Stimulated activated CD4-positive, alpha-beta T cell treated with anti-CD3 and anti-CD28 coated beads, Interleukin-15, amount 100 ng/mL, for 24 hours (primary cell): ENCODE measurements around the gene IL22RA2.
"Not testable (repeated sequence)": the region's sequence is repeated elsewhere in the genome, so short reads cannot be mapped to it uniquely, and the experiment has no call there.

ENCODE experiments used
- DNase-seq: peaks from one replicate; pipeline ENCODE4 v3.0.0-alpha.2; 2020

Gene IL22RA2

GRCh38 chr6:137119196-137120104, 54.0 kb downstream of the IL22RA2 start:
- no peak for DNase-seq

GRCh38 chr6:137117581-137117980, 55.9 kb downstream of the IL22RA2 start:
- DNase-seq = no peak

GRCh38 chr6:137116807-137117206, 56.6 kb downstream of the IL22RA2 start:
- DNase-seq = no peak

GRCh38 chr6:137115658-137116057, 57.8 kb downstream of the IL22RA2 start:
- DNase-seq = no peak

GRCh38 chr6:137112067-137112355, 61.4 kb downstream of the IL22RA2 start:
- DNase-seq = no peak

- DNase-seq = no peak
These were observed 62.0 kb downstream of the IL22RA2 start for GRCh38 chr6:137111296-137112066.

GRCh38 chr6:137107767-137108105, 65.7 kb downstream of the IL22RA2 start:
- DNase-seq = no peak

- DNase-seq = not testable (repeated sequence)
These were observed 66.2 kb downstream of the IL22RA2 start for GRCh38 chr6:137107047-137107766.

- DNase-seq = no peak
These were observed 67.3 kb downstream of the IL22RA2 start for GRCh38 chr6:137106183-137106582.

- DNase-seq = no peak
These were observed 68.1 kb downstream of the IL22RA2 start for GRCh38 chr6:137105375-137105774.

GRCh38 chr6:137104926-137105325, 68.5 kb downstream of the IL22RA2 start:
- DNase-seq = no peak

- DNase-seq = peak; percentile 12
These were observed 70.5 kb downstream of the IL22RA2 start for GRCh38 chr6:137102851-137103492.

GRCh38 chr6:137102050-137102848, 71.2 kb downstream of the IL22RA2 start:
- no peak for DNase-seq

GRCh38 chr6:137099689-137100403, 73.6 kb downstream of the IL22RA2 start:
- DNase-seq = no peak

GRCh38 chr6:137097526-137097925, 75.9 kb downstream of the IL22RA2 start:
- no peak for DNase-seq

- no peak for DNase-seq
These were observed 76.4 kb downstream of the IL22RA2 start for GRCh38 chr6:137097057-137097456.

- DNase-seq = no peak
These were observed 77.7 kb downstream of the IL22RA2 start for GRCh38 chr6:137095651-137096238.

GRCh38 chr6:137095093-137095492, 78.4 kb downstream of the IL22RA2 start:
- no peak for DNase-seq

GRCh38 chr6:137094411-137095008, 78.9 kb downstream of the IL22RA2 start:
- DNase-seq = peak; percentile 58
